Activated effector memory CD4-positive, alpha-beta T cell treated with anti-CD3 and anti-CD28 coated beads, Interleukin-2, amount 50 U/mL, for 16 hours (primary cell): ENCODE data around the gene SLC4A1AP.

Experiments used
- DNase-seq: peaks from one replicate; pipeline ENCODE4 v3.0.0-alpha.2; 2020

The SLC4A1AP gene

GRCh38 chr2:27703638-27704341, 40.1 kb downstream of the SLC4A1AP start:
- peak; percentile 93 for DNase-seq

DNA sequence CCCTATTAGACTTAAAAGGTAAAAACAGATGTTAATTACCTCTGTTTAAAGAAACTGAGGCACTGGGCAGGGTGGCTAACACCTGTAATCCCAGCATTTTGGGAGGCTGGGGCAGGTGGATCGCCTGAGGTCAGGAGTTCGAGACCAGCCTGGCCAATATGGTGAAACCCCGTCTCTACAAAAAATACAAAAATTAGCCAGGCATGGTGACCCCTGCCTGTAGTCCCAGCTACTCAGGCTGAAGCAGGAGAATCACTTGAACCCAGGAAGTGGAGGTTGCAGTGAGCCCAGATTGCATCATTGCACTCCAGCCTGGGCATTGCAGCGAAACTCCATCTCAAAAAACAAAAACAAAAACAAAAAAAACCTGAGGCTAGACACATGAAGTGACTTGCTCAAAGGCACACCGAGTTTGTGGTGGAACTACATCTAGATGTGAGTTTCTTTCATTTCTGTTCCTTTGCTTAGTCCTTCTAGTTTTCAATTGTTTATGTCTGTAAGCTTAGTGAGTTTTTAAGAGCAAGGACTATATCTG, 40.7 kb downstream of the SLC4A1AP start:
- DNase-seq: no peak

DNA sequence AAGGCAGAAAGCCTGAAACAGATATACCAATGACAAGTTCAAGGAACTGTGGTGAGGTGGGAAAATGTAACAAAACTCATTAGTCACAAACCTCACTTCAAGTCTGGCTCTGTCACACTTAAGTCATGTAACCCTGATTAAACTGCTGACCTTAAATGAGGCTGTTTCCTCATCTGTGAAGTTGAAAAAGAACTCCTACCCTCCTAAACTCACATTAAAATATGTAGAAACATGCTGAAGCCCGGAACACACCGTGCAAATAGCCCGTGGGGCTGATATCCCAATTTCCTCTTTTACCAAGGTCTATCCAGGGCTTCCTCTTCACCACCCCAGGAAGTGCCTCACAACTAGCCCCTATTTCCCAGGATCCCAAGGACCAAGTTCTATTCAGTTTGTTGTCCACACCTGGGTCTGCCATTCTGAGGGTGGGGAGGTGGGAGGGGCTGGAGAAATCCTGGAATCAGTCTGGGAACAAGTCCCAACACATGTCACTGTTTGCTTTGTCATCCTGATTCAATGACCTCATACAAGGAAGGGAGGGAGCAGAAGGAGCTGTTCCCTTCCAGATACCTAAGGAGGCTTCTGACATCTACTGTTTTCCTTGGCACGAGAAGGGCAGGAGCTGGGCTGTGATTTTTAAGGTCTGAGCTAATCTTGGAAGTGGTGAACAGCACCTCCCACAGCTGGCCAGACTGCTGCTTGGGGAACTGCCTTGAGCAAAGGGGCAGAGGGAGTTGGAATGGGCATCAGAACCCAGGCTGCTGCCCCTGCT, 42.3 kb downstream of the SLC4A1AP start:
- DNase-seq: no peak

GRCh38 chr2:27707462-27708256, 44.0 kb downstream of the SLC4A1AP start:
- DNase-seq: no peak

- DNase-seq: no peak
Observed at GRCh38 chr2:27708257-27708654, 44.6 kb downstream of the SLC4A1AP start.

DNA sequence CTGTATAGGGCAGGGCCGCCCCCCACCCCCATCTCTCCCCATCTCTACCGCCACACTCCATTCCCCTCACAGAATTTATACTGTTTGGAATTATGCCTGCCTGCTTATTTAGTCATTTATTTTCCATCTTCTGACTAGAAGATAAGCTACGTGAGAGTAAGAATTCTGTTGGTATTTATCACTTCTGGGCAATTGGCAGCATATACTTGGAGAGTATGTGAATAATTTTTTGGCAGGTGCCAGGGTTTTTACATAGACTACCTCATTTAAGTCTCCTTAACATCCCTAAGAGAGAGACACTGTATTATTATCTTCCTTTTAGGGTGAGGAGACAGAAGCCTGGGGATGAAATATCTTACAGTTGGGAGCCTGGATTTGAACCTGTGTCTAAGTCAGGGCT, 45.0 kb downstream of the SLC4A1AP start:
- no peak for DNase-seq

DNA sequence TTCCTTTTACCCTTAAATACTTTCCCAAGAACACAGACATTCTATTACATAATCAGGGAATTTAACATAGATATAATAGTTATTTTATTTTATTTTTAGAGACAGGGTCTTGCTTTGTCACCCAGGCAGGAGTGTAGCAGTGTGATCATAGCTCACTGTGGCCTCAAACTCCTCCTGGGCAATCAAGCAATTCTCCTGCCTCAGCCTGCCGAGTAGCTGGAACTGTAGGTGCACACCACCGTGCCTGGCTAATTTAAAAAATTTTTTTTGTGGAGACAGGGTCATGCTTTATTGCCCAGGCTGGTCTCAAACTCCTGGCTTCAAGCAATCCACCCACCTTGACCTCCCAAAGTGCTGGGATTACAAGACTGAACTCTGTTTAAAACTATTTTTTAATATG, 45.6 kb downstream of the SLC4A1AP start:
- no peak for DNase-seq

DNA sequence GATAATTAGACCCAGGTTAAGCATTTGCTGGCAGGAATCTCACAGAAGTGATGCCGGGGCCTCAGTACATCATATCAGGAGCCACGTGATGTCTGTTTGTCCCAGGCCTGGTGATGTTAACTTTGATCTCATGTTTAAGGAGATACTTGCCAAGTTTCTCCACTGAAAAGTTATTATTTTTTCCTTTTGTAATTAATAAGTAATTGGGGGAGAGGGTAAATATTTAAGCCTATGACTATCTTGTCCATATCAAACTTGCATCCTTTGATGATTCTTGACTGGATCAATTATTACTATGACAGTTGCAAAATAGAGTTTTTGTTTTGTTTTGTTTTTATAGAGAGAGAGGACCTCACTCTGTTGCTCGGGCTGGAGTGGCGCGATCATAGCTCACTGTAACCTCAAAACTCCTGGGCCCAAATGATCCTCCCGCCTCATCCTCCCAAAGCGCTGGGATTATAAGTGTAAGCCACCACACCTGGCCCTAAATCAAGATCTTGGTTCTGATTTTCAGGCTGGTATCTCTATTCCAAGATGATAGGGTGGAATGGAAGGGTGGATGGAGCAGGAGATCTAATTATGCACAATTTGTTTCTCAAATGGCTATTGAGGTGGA, 46.4 kb downstream of the SLC4A1AP start:
- no peak for DNase-seq

DNA sequence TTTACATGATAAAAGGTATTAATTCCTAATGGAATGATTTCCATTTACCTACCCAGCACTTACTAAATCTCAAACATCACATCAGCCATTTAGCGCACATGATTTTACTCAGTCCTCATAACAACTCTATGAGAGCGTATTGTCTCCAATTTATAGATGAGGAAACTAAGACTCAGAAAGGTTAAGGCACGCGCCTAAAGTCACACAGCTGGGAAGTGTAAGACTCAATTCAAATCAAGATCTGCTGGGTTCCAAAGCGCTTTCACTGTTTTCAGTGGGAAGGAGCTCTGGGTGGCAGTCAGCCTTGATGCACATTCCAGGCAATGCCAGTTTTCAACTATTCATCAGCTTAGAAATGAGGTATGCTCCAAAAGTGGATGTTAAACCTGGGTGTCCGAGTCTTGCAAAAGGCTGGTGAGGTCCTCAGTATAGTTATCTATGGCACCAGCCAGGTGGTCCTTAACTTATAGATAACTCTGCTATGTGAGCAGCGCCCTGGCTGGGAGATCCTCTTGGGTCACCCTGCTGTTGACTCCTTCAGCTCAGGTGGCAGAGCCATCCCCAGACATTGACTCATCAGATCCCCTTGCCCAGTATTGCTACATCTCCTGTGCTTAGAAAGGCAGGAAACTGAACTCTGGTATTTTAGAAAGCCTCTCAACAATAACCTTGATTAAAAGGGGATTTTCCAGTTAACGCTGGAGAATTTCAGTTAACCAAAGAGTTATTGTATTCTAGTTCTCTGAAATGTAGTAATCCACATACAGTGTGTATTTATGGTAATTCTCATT, 47.1 kb downstream of the SLC4A1AP start:
- no peak for DNase-seq

GRCh38 chr2:27711804-27712203, 48.1 kb downstream of the SLC4A1AP start:
- no peak for DNase-seq

DNA sequence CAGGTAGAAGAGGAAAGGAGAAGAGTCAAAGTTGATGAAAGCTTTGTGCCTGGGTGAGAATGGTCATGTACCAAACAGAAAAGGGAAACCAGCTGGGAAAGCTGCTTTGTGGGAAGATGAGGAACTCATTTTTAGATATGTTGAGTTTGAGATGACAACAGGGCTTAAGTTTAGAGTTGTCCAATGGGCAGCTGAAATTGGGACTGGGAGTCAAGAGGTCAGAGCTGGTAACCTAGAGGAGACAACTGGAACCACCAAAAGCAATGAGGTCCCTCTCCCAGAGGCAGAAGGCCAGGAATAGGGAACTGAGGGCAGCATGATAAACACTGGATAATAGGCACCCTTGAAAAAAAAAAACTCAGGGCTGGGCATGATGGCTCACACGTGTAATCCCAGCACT, 48.8 kb downstream of the SLC4A1AP start:
- DNase-seq: no peak

- DNase-seq: no peak
Observed at GRCh38 chr2:27713201-27713600, 49.5 kb downstream of the SLC4A1AP start.

- no peak for DNase-seq
Observed at GRCh38 chr2:27714053-27714452, 50.4 kb downstream of the SLC4A1AP start.

DNA sequence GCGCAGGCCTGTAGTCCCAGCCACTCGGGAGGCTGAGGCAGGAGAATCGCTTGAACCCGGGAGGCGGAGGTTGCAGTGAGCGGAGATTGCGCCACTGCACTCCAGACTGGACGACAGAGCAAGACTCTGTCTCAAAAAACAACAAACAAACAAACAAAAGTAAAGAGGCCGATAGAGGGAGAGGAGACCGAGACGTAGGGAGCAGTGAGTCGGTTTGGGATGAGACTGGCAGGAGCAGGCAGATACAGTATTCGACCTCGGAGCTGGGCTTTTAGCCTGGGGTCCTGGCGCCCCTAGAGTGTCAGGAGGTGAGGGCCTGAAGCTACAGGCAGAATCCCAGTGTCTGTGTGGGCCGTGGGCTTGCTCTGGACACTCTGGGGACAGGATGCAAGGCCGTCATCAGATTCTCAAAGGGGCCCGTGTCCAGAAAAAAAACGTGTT, 51.2 kb downstream of the SLC4A1AP start:
- DNase-seq: no peak

DNA sequence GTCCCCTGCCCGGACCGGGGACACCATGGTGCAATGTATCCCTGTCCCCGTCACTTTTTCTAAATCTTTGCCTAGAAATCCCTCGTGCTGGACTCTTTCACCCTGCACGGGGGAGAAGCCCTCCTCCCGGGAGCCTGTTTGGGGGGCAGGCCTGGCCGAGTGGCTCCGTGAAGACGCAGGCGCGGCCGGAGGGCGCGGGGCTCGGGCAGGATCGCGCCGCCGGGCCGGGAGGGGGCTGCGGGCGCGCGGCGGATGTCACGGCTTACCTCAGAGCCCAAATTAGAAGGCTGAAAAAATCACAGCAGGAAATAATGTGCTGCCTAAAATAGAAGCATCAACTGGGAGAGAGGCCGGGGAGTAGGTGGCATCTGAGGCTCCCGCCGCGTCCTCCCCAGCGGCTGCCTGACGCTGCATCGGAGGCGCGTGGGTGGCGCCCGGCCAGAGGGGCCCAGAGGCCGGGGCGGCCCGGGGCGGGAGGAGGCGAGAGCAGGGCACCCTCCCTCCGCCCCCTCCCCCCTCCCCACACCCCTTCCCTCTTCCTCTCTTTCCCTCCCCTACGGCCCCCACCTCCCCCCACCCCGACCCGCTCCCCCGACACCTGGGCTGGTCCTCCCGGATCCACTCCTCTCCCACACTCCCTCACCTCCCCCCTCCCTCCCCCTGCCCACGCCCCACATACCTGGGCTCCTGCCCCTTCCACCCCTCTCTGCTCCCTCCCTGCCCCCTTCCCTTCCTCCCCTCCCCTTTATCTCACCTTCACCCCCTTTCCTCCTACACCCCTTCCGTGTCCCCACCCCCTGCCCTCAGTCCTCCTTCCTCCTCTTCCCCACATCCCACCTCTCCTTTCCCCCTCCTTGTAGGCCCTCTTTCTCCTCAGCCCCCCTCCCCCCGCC, 51.9 kb downstream of the SLC4A1AP start:
- peak; percentile 74 for DNase-seq

GRCh38 chr2:27716301-27717069, 52.8 kb downstream of the SLC4A1AP start:
- no peak for DNase-seq

- no peak for DNase-seq
Observed at GRCh38 chr2:27717070-27717795, 53.5 kb downstream of the SLC4A1AP start.

DNA sequence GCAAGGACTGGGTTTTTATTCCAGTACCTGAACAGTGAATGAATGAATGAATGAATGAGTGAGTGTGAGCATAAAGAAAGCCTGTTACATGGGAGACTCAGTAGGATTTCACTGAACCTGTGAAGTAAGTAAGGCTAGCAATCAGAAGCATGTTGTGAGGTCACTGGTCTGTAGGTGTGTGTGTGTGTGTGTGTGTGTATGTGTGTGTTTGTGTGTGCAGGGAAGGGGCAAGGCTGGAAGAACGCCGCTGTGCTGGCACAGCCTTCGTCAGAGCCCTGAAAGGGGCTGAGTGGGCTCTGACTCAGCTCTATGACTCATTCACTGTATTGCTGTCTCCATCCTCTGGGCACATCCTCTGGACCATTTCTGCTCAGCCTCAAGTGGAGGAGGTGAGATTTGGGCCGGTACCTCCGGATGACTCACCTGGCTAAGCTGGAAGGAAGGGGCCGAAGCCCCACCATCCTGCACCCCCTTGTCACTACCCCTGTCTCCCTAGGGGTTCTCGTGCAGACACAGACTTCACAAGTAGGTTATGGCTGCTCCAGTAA, 56.4 kb downstream of the SLC4A1AP start:
- DNase-seq: peak; percentile 80

DNA sequence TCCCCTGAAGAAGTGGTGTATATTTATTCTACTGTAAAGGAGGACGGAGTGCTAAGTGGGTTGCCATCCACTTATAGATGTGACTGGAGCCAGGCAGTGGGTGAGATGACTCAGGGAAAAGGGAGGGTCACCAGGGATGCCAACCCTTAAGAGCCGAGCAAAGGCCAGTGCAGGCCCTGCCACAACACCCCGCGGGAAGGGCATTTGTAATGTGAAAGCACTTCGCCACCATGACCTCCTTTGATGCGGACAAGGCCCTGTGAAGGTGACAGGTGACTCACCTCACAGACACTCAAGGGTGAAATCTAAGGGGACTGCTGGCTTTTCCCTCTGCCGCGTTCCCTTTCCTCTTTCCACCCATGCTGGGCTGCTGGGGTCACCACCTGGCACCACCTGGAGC, 57.6 kb downstream of the SLC4A1AP start:
- peak; percentile 63 for DNase-seq
